ENCODE data around the gene DCST2.

The DCST2 gene

DNA sequence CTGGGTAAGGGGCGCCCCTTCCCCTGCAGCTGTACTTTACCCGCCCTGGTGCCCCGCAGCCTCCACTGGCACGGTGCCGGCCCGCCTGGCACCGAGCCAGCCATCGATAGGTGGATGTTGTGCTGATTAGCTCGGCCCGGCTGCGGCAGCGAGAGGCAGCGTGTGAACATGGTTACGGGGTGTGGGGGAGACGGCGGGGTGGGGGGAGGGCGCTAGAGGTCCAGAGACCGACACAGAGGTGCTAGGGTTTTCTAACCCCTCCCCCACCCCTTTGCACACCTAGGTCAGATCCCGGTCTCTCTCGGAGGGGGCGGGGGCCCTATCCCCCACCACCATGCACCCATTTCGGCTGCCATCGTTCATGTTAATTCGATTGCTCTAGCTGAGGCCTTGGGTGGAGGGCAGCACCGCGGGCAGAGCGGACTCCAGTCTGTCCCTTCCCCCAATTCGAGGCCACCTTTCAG is 36.6 kb upstream of the DCST2 start:
- in situ Hi-C loops (cut with HindIII; ENCODE audit: low sequenced_read_pairs), result no loop called here

DNA sequence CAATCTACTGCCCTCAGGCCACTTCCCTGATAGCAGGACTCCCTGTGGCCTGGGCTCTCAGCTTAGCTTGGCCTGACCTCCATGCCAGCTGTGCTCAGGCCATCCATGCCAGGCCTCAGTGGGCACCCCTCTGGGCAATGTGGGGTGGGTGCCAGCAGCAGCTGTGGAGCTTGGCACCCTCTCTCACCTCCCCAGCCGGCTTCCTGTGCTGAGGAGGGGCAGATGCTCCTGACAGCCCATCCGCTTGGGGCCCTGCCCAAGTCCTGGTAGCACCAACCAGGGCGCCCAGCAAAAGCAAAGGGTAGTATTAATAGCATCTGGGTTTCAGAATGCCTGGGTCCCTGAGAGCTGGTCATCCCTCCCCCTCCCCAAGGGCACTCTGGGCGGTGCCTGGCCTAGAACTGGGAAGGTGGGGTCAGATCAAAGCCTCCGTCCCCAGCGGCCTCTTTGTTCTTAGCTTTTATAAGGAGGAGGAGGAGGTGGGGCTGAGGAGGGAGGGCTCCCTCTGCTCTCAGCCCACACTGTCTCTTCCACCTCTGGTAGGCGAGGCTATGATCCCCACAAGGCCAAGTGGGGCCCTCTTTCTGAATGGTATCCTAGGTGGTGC is 36.1 kb upstream of the DCST2 start:
- in situ Hi-C loops (cut with HindIII; ENCODE audit: low sequenced_read_pairs), result no loop called here

DNA sequence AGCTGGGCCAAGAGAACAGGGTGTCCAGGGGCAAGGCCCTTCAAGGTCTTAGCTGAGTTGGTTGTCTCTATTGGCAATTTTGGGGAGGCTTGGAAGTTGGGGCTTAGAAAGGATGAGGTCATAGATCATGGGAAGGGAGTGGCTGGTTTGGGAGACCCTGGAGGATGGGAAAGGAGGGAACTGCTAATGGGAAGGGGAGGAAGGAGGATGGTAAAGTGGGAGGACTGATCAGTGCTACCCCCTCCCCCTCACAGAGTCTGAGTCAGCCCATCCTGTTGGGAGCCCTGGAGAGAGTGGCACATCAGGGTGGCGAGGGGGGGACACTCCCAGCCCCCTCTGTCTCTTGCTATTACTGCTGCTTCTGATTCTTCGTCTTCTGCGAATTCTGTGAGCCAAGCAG is 35.0 kb upstream of the DCST2 start:
- in situ Hi-C loops (cut with HindIII; ENCODE audit: low sequenced_read_pairs), result no loop called here

DNA sequence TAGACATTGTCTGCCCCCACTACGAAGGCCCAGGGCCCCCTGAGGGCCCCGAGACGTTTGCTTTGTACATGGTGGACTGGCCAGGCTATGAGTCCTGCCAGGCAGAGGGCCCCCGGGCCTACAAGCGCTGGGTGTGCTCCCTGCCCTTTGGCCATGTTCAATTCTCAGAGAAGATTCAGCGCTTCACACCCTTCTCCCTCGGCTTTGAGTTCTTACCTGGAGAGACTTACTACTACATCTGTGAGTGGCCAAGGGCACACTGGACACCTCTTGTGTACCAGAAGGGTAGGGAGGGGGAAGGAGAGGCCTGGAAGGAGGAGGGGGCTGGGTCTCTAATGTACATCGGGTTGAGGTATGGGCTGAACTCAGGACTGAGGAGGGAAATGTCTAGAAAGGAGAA is 33.2 kb upstream of the DCST2 start:
- in situ Hi-C loops (cut with HindIII; ENCODE audit: low sequenced_read_pairs), result no loop called here

DNA sequence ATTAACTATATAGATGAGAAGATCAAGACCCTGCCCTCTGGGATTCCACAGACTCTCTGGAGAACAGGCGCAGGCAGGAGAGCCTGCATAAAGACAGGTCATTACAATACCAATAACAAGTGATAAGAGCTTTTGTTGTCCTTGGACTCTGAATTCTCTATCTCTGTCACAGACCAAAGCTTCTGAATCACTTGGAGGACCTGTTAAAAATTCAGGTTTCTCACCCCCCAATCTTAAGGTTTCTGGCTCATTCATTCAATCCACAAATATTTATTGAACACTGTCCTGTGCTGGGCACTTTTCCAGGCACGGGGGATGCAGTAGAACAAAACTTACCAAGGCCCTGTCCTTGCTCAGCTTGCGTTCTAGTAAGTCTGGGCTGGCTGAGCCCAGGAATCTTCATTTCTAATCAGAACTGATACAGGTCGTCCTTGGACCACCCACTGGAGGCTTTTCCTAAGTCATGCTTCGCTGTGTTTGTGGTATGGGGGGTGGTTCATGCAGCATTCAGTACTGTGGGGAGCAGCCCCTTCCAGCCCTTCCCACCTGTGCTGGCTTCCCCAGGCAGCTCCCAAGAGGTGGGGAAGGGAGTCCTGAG is 31.4 kb upstream of the DCST2 start:
- in situ Hi-C loops (cut with HindIII; ENCODE audit: low sequenced_read_pairs), result loop anchor here (5.0 kb wide), 1 partner anchor 43 kb away; no protein-coding TSS in a partner anchor

DNA sequence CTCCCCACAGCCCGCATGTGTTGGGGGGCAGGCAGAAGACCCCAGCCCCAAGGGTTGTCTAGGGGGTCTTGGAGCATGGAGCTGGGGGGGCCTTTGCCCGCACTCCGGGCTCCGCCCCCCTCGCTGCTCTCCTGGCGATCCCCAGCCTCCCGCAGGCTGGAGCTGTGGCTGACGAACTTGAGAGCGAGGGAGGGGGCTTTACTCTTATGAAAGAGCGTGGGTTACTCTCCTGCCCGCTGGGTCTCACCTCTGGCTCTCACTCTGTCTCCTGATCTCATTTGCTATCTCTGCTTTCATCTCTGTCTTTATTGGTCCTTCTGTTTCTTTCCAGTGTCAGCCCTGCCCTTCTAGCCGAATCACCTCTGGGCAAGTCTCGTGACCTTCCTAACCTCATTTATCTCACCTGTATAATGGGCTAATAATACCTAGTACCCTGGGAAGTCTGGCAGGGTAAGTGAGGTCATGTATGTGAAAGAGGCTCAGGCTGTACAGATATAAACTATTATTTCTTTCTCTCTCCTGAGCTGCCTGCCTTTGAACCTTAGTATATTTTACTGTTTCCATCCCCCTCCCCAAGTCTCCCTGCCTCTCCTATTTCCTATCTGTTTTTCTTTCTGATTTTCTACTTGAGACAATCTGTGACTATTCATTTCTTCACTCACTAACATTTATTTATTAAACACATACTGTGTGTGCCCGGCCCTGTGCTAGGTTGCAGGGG is 30.7 kb upstream of the DCST2 start:
- in situ Hi-C loops (cut with HindIII; ENCODE audit: low sequenced_read_pairs), result loop anchor here (5.0 kb wide), 1 partner anchor 42 kb away; no protein-coding TSS in a partner anchor

DNA sequence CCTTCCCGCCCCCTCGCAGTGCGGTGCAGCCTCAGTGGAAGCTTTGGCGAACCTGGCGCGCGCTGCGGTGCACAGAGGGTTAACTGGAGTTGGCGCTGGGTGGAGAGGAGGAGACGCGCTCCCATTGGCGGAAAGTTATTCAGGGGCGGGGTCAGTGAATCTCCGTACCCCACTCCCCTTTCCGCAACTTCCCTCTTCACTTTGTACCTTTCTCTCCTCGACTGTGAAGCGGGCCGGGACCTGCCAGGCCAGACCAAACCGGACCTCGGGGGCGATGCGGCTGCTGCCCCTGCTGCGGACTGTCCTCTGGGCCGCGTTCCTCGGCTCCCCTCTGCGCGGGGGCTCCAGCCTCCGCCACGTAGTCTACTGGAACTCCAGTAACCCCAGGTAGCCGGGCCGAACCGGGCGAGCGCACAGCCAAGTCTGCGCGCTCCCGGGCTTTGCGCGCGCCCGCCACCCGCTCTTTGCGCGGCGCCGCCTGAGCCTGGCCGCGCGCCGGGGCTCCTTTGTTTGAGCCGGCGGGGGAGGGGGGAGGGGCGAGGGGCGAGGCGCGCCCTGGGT is 30.0 kb upstream of the DCST2 start, which contains the start of gene EFNA4:
Gene EFNA4, plus strand, starts transcription at position 191 of the 561 bp plus-strand sequence. Its CDS starts 84 bp downstream, at position 275.
- in situ Hi-C loops (cut with HindIII; ENCODE audit: low sequenced_read_pairs), result loop anchor here (5.0 kb wide), 1 partner anchor 41 kb away; no protein-coding TSS in a partner anchor

DNA sequence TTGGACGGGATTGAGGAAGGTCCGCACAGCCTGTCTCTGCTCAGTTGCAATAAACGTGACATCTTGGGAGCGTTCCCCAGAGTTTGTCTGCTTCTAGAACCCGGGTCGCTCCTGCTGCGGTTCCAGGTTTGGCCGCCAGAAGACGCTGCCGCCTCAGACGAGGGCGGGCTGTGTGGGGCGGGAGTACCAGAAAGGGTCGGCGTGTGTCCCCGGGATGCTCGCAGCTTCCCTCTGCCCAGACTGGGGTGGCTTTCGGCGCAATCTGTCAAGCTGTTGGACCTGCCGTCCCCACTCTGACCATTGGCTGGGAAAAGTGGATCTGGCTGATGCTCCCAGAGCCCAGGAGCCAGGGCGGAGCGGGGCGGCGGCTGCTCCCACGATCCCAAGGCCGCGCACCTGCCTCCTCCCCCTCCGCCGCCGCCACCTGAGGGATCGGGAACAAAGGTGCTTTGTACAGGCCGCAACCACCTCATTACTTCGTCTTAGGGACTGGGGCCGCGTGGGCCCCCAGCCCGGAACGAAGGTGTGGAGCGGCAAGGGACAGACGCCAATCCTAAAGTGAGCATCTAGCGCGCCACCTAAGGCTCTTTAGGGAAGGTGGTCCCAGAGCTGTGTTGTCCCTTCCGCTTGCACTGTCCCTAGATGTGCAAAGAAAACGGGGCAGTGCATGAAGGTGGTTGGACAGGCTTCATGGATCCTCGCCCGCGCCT is 29.3 kb upstream of the DCST2 start:
- in situ Hi-C loops (cut with HindIII; ENCODE audit: low sequenced_read_pairs), result loop anchor here (5.0 kb wide), 1 partner anchor 41 kb away; no protein-coding TSS in a partner anchor

DNA sequence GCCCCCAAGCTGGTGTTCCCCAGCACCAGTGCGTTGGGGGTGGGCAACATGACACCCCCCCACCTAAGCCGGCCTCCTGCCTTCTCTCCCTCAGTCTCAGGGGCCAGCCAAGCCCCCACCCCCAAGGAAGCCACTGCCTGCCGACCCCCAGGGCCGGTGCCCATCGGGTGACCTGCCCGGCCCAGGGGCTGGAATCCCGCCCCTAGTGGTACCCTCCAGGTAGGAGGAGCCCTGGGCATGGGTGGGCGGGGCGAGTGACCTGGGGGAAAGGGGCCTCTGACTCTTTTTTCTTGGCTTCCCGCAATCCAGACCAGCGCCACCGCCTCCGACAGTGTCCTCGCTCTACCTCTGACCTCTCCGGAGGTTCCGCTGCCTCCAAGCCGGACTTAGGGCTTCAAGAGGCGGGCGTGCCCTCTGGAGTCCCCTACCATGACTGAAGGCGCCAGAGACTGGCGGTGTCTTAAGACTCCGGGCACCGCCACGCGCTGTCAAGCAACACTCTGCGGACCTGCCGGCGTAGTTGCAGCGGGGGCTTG is 28.6 kb upstream of the DCST2 start:
- in situ Hi-C loops (cut with HindIII; ENCODE audit: low sequenced_read_pairs), result loop anchor here (5.0 kb wide), 1 partner anchor 40 kb away; no protein-coding TSS in a partner anchor

DNA sequence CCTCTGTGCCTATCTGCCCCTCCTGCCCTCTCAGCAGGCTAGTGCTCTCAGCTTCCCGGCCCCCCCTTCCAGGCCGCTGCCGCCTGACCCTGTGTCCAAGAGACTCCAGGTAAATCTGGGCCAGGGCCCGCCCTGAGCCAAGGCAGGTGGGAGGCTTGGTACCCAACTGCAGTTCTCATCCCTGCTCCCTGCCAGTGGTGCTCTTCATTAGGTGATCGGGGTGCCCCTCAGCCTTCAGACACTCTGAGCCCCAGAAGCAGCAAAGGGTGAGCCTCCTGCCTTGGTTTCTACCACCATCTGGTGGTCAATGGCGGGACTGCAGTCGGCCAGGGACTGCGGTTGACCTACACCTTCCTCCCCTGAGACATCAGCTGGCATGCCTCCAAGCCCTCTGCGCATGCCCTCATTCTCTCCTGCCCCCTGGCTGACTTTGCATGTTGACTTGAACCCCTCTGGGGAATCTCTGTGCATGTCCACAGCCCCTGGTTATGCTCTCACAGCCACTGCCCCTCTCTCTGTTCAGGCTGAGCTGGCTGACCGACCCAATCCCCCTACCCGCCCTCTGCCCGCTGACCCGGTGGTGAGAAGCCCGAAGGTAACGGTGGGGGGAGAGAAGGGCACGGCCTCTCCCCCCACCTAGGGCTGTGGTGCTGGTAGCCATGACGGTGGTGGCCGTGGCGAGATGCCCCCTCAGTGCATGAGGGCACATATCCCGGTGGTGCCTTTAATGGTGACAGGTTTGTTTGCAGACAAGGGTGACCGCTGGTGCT is 28.0 kb upstream of the DCST2 start:
- in situ Hi-C loops (cut with HindIII; ENCODE audit: low sequenced_read_pairs), result loop anchor here (5.0 kb wide), 1 partner anchor 39 kb away; no protein-coding TSS in a partner anchor

DNA sequence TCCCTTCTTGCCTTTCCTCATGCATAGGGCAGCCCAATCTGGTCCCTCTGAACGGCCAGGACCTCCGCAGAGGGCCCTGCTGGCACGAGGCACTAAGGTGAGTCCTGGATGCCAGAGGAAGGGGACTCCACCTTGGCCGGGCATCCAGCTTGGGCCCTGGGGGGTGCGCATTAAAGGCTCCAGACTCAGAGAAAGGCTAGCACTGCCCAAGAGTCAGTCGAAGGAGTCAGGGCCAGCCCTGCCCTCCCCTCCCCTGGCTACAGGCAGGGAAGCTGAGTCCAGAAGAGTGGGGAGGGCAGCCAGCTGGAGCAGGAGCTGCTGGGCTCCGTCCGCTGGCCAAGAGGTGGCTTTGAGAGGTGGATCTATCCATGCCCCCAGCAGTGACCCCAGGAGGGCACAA is 27.2 kb upstream of the DCST2 start:
- in situ Hi-C loops (cut with HindIII; ENCODE audit: low sequenced_read_pairs), result loop anchor here (5.0 kb wide), 1 partner anchor 38 kb away; no protein-coding TSS in a partner anchor

DNA sequence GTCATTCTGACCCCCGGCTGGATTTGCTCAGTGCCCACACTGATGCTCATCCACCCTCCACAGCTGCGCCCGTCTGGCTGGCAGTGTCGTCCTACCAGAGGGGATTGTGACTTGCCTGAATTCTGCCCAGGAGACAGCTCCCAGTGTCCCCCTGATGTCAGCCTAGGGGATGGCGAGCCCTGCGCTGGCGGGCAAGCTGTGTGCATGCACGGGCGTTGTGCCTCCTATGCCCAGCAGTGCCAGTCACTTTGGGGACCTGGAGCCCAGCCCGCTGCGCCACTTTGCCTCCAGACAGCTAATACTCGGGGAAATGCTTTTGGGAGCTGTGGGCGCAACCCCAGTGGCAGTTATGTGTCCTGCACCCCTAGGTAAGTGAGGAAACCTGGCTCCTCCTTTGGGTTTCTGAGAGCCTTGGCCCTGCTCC is 24.2 kb upstream of the DCST2 start:
- in situ Hi-C loops (cut with HindIII; ENCODE audit: low sequenced_read_pairs), result no loop called here

DNA sequence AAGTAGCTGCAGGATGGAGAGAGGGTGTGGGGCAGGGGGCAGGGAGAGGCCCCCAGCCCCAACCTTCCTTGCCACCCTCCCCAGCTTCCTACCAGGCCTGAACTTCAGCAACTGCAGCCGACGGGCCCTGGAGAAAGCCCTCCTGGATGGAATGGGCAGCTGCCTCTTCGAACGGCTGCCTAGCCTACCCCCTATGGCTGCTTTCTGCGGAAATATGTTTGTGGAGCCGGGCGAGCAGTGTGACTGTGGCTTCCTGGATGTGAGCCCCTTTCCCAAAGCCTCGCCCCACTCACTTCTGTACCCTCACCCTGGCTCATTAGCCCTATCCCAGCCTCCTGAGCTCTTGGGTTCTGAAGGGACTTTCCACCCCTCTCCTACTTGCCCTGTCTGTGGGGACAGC is 23.5 kb upstream of the DCST2 start:
- in situ Hi-C loops (cut with HindIII; ENCODE audit: low sequenced_read_pairs), result no loop called here

DNA sequence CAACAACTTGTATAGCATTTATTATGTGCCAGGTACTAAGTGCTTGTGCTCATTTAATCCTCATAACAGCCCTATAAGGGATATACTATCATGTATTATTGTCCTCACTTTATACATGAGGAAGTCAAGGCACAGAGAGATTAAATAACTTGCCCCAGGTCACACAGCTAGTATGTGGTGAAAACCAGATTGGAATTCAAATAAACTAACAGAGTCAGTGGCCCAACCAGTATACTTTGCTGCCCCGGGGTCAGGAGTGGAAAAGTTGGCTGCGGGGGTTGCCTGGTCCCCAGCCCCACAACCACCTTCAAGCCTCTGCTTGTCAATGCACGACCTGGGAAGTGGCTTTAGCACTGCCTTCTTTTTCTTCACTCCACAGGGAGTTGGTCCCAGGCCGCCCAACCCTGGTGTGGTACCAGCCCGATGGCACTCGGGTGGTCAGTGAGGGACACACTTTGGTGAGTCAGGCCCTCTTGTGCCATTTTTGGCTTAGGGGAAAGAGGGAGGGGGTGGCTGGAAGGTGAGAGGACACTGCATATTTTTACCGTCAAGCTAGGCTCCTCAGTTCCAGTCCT is 20.0 kb upstream of the DCST2 start:
- in situ Hi-C loops (cut with HindIII; ENCODE audit: low sequenced_read_pairs), result no loop called here

DNA sequence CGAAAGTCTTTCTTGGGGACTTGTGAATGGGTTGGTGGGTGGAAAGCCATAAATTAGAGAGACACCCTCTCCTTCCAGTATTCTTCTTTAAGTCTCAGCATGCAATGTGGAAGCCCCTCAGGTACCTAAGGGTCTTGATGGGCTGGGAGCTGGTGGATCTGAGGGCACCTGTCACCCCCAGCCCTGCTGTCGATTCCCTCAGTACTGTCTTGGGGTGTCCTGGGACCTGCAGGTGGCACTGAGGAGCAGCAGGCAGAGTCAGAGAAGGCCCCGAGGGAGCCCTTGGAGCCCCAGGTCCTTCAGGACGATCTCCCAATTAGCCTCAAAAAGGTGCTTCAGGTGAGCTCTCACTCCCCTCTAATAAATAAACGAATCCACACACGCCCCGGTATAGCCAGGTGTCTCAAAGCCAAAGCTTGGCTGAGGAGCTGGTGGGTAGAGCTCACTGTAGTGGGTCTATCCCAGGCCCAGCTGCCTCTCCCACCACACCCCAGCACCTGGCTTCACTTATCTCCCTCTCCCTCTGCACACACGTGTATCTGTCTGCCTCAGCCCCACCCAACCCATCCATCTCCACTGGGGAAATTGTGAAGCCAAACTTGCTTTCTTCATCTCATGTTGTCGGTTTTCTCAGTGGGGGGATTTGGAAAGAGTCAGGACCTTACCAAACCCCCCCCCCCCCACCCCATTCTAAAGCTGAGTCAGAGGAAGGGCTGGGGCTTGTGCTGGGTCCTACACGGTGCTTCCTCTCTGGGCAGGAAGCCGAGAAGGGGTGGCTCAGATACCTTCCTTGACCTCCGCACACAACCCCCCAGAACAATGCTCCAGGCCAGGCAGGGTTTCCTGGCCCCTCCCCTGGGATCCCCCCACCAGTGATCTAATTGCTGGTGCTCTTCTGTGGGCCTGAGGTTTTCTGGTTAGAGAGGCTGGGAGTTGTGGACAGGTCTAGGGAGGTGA is 19.1 kb upstream of the DCST2 start:
- in situ Hi-C loops (cut with HindIII; ENCODE audit: low sequenced_read_pairs), result no loop called here

DNA sequence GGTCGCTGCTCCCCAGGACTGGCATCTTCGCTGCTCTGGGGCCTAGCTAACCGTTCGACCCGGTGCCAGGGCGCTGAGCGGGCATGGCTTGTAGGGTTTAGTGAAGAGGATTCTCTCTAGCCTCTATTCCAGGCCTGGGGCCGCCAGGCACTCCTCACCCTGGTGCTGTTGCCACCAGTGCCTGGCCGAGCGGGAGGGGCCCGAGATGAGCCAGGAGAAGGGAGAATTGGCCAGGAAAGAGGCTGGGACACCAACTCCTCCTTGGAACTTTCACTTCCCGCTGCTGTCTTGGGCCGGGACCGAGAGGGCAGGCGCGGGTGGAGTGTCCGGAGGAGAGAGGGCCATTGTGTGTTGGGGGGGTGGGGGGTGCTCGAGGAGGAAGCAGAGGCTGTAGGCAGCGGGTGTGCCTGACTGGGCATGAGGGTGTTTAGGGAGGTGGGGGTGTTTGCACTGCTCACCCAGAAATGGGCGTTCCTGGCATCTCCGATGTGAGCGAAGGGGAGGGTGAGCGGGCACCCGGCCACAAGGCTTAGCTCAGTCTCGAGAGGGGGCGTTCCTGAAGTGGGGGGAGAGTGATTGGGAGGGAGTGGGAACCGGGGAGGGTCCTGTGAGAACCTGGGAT is 18.3 kb upstream of the DCST2 start:
- in situ Hi-C loops (cut with HindIII; ENCODE audit: low sequenced_read_pairs), result no loop called here

DNA sequence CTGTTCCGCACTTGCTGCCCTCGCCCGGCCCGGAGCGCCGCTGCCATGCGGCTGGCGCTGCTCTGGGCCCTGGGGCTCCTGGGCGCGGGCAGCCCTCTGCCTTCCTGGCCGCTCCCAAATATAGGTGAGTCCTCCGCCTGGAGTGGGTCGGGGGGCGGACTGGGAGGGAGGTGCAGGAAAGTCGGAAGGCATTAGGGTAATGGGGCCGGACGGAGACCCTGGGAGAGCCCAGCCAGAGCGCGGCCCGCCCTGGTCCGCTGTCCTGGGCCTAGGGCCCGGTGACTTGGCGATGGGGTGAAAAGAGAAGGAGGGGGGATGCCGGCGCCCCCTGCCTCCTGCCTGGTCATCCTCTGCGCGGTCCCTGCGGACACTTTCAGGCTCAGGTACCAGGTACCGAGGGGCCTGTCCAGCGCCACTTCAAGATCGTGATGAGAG is 17.8 kb upstream of the DCST2 start:
- in situ Hi-C loops (cut with HindIII; ENCODE audit: low sequenced_read_pairs), result no loop called here

Data from endothelial cell of hepatic sinusoid (primary cell).